ENCODE results near the gene BACH1. TPM values are rescaled to one million over a fixed set of nuclear protein-coding genes. Genes with fewer than 3 reads are reported as not detected.

BACH1 gene
- total RNA-seq, 2 donors from 2014 or later = 26.9 to 86.0 TPM

- Mint-ChIP-seq H3K27ac (no peak overlapping the region), H3K4me1 (peaks cover 7% of the 10 kb centered on the region), H3K9me3 (peaks cover 2% of the 10 kb centered on the region), H3K27me3 (no peaks in the 10 kb centered on the region), H3K36me3 (ENCODE audit: low read depth) (peaks cover 39% of the 10 kb centered on the region), H3K4me3 (no peak overlapping the region)
- peak; percentile 60 for ATAC-seq (replicated peaks)
These were observed 61.0 kb downstream of the BACH1 start for GRCh38 chr21:29359718-29360117.

- H3K27me3 Mint-ChIP-seq = no peaks in the 10 kb centered on the region
- H3K27ac Mint-ChIP-seq = no peak overlapping the region
- ATAC-seq (replicated peaks) = peak; percentile 46
- H3K36me3 Mint-ChIP-seq (ENCODE audit: low read depth) = peaks cover 32% of the 10 kb centered on the region
- peaks cover 7% of the 10 kb centered on the region for H3K4me1 Mint-ChIP-seq
- no peak overlapping the region for H3K4me3 Mint-ChIP-seq
- H3K9me3 Mint-ChIP-seq = no peaks in the 10 kb centered on the region
These were observed 62.4 kb downstream of the BACH1 start for GRCh38 chr21:29360799-29361765.

GRCh38 chr21:29362758-29363157, 64.0 kb downstream of the BACH1 start:
- peak overlapping the region; percentile 50 for H3K27ac Mint-ChIP-seq
- peaks cover 32% of the 10 kb centered on the region for H3K36me3 Mint-ChIP-seq (ENCODE audit: low read depth)
- H3K4me1 Mint-ChIP-seq = peaks cover 7% of the 10 kb centered on the region
- no peaks in the 10 kb centered on the region for H3K27me3 Mint-ChIP-seq
- no peak overlapping the region for H3K4me3 Mint-ChIP-seq
- H3K9me3 Mint-ChIP-seq = no peaks in the 10 kb centered on the region
- no peak for ATAC-seq (replicated peaks)

GRCh38 chr21:29365661-29366265, 67.0 kb downstream of the BACH1 start:
- Mint-ChIP-seq H3K4me3 (no peak overlapping the region), H3K27me3 (no peaks in the 10 kb centered on the region), H3K36me3 (ENCODE audit: low read depth) (peaks cover 36% of the 10 kb centered on the region), H3K9me3 (no peaks in the 10 kb centered on the region), H3K4me1 (peaks cover 3% of the 10 kb centered on the region), H3K27ac (no peak overlapping the region)
- no peak for ATAC-seq (replicated peaks)

- Mint-ChIP-seq H3K36me3 (ENCODE audit: low read depth) (peaks cover 29% of the 10 kb centered on the region), H3K4me3 (no peak overlapping the region), H3K27me3 (no peaks in the 10 kb centered on the region), H3K27ac (no peak overlapping the region), H3K4me1 (peaks cover 8% of the 10 kb centered on the region), H3K9me3 (no peaks in the 10 kb centered on the region)
- no peak for ATAC-seq (replicated peaks)
These were observed 67.8 kb downstream of the BACH1 start for GRCh38 chr21:29366532-29366931.

- Mint-ChIP-seq H3K36me3 (ENCODE audit: low read depth) (peaks cover 27% of the 10 kb centered on the region), H3K4me3 (no peak overlapping the region), H3K27me3 (no peaks in the 10 kb centered on the region), H3K27ac (no peak overlapping the region), H3K4me1 (peaks cover 16% of the 10 kb centered on the region), H3K9me3 (no peaks in the 10 kb centered on the region)
- ATAC-seq (replicated peaks) = no peak
These were observed 68.6 kb downstream of the BACH1 start for GRCh38 chr21:29367335-29367734.

- H3K9me3 Mint-ChIP-seq = no peaks in the 10 kb centered on the region
- H3K27ac Mint-ChIP-seq = no peak overlapping the region
- H3K36me3 Mint-ChIP-seq (ENCODE audit: low read depth) = peaks cover 22% of the 10 kb centered on the region
- no peaks in the 10 kb centered on the region for H3K27me3 Mint-ChIP-seq
- ATAC-seq (replicated peaks) = no peak
- H3K4me1 Mint-ChIP-seq = peaks cover 23% of the 10 kb centered on the region
- no peak overlapping the region for H3K4me3 Mint-ChIP-seq
These were observed 70.2 kb downstream of the BACH1 start for GRCh38 chr21:29368906-29369305.

GRCh38 chr21:29371464-29371863, 72.7 kb downstream of the BACH1 start:
- Mint-ChIP-seq H3K4me1 (peaks cover 26% of the 10 kb centered on the region), H3K27ac (peak overlapping the region; percentile 81), H3K36me3 (ENCODE audit: low read depth) (peaks cover 22% of the 10 kb centered on the region), H3K9me3 (no peaks in the 10 kb centered on the region), H3K4me3 (peak overlapping the region; percentile 43), H3K27me3 (no peaks in the 10 kb centered on the region)
- ATAC-seq (replicated peaks) = peak; percentile 93

- H3K9me3 Mint-ChIP-seq = no peaks in the 10 kb centered on the region
- H3K4me1 Mint-ChIP-seq = peaks cover 31% of the 10 kb centered on the region
- H3K27ac Mint-ChIP-seq = peak overlapping the region; percentile 81
- peaks cover 22% of the 10 kb centered on the region for H3K36me3 Mint-ChIP-seq (ENCODE audit: low read depth)
- ATAC-seq (replicated peaks) = peak; percentile 51
- no peaks in the 10 kb centered on the region for H3K27me3 Mint-ChIP-seq
- H3K4me3 Mint-ChIP-seq = peak overlapping the region; percentile 43
These were observed 73.5 kb downstream of the BACH1 start for GRCh38 chr21:29372063-29372802.

GRCh38 chr21:29374481-29374880, 75.8 kb downstream of the BACH1 start:
- Mint-ChIP-seq H3K36me3 (ENCODE audit: low read depth) (peaks cover 17% of the 10 kb centered on the region), H3K4me3 (no peak overlapping the region), H3K27ac (peak overlapping the region; percentile 42), H3K9me3 (no peaks in the 10 kb centered on the region), H3K27me3 (no peaks in the 10 kb centered on the region), H3K4me1 (peaks cover 31% of the 10 kb centered on the region)
- no peak for ATAC-seq (replicated peaks)

GRCh38 chr21:29376556-29376955, 77.8 kb downstream of the BACH1 start:
- Mint-ChIP-seq H3K4me3 (no peak overlapping the region), H3K9me3 (no peaks in the 10 kb centered on the region), H3K4me1 (peaks cover 24% of the 10 kb centered on the region), H3K27ac (no peak overlapping the region), H3K27me3 (no peaks in the 10 kb centered on the region), H3K36me3 (ENCODE audit: low read depth) (peaks cover 17% of the 10 kb centered on the region)
- peak; percentile 40 for ATAC-seq (replicated peaks)

- Mint-ChIP-seq H3K27ac (no peak overlapping the region), H3K9me3 (no peaks in the 10 kb centered on the region), H3K27me3 (no peaks in the 10 kb centered on the region), H3K4me3 (no peak overlapping the region), H3K36me3 (ENCODE audit: low read depth) (peaks cover 14% of the 10 kb centered on the region), H3K4me1 (peaks cover 20% of the 10 kb centered on the region)
- no peak for ATAC-seq (replicated peaks)
These were observed 78.5 kb downstream of the BACH1 start for GRCh38 chr21:29377266-29377665.

- Mint-ChIP-seq H3K4me3 (no peak overlapping the region), H3K27me3 (no peaks in the 10 kb centered on the region), H3K27ac (no peak overlapping the region), H3K9me3 (no peaks in the 10 kb centered on the region), H3K36me3 (ENCODE audit: low read depth) (peaks cover 3% of the 10 kb centered on the region), H3K4me1 (peaks cover 13% of the 10 kb centered on the region)
- ATAC-seq (replicated peaks) = no peak
These were observed 80.1 kb downstream of the BACH1 start for GRCh38 chr21:29378832-29379231.

GRCh38 chr21:29379517-29380054, 80.9 kb downstream of the BACH1 start:
- H3K27me3 Mint-ChIP-seq = no peaks in the 10 kb centered on the region
- no peak overlapping the region for H3K27ac Mint-ChIP-seq
- no peak for ATAC-seq (replicated peaks)
- no peaks in the 10 kb centered on the region for H3K9me3 Mint-ChIP-seq
- H3K4me3 Mint-ChIP-seq = no peak overlapping the region
- peaks cover 12% of the 10 kb centered on the region for H3K4me1 Mint-ChIP-seq
- H3K36me3 Mint-ChIP-seq (ENCODE audit: low read depth) = no peaks in the 10 kb centered on the region
